NCI-H1436 (cell line): ENCODE measurements around the gene FREM2.

Source experiments
- DNase-seq: peaks from one replicate; lab custom pipeline; 2025; lab: John Stamatoyannopoulos, UW

The FREM2 gene

GRCh38 chr13:38897521-38897920, 210.6 kb downstream of the FREM2 start:
- no peak for DNase-seq

GRCh38 chr13:38898481-38898880, 211.6 kb downstream of the FREM2 start:
- DNase-seq = no peak

GRCh38 chr13:38899571-38899970, 212.7 kb downstream of the FREM2 start:
- DNase-seq = no peak

GRCh38 chr13:38900188-38900587, 213.3 kb downstream of the FREM2 start:
- no peak for DNase-seq

GRCh38 chr13:38902551-38902950, 215.7 kb downstream of the FREM2 start:
- DNase-seq = no peak

- DNase-seq = no peak
These were observed 218.2 kb downstream of the FREM2 start for GRCh38 chr13:38905081-38905480.

GRCh38 chr13:38905861-38906260, 219.0 kb downstream of the FREM2 start:
- no peak for DNase-seq

- no peak for DNase-seq
These were observed 221.7 kb downstream of the FREM2 start for GRCh38 chr13:38908574-38908973.

- no peak for DNase-seq
These were observed 227.2 kb downstream of the FREM2 start for GRCh38 chr13:38914070-38914469.

- DNase-seq = no peak
These were observed 234.2 kb downstream of the FREM2 start for GRCh38 chr13:38921081-38921480.

GRCh38 chr13:38922170-38922569, 235.3 kb downstream of the FREM2 start:
- no peak for DNase-seq

GRCh38 chr13:38933786-38934185, 246.9 kb downstream of the FREM2 start:
- DNase-seq = no peak
